Measurements from ENCODE around the gene DDA1.

GRCh38 chr19:17336872-17337674, 27.7 kb downstream of the DDA1 start, which contains the start of gene GTPBP3:
- peak; percentile 79 for TF ChIP-seq POLR2A (IDR thresholded peaks at IDR 0.05; ENCODE audit: extremely low read depth, insufficient read length)
- TF ChIP-seq, protein P1, sequence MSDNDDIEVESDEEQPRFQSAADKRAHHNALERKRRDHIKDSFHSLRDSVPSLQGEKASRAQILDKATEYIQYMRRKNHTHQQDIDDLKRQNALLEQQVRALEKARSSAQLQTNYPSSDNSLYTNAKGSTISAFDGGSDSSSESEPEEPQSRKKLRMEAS (IDR thresholded peaks at IDR 0.05; ENCODE audit: low read depth, low read length): peak; percentile 84; the same call in 1 of the 2 replicates
